WI38 (cell line): ENCODE results near the gene C1orf159.
"Not testable (repeated sequence)": the region's sequence is repeated elsewhere in the genome, so short reads cannot be mapped to it uniquely, and the experiment has no call there.

Experiments
- H3K4me3 ChIP-seq: 2 replicates; pipeline ENCODE4 v1.5.1; 2011; ENCODE audit warnings: low read depth, mild to moderate bottlenecking, control low read depth, low read length
- TF ChIP-seq, protein P1 (sequence below): IDR thresholded peaks from 2 replicates; pipeline ENCODE4 v1.5.1; 2012; ENCODE audit warnings: low read depth, mild to moderate bottlenecking, control low read depth, low read length

C1orf159 gene

DNA sequence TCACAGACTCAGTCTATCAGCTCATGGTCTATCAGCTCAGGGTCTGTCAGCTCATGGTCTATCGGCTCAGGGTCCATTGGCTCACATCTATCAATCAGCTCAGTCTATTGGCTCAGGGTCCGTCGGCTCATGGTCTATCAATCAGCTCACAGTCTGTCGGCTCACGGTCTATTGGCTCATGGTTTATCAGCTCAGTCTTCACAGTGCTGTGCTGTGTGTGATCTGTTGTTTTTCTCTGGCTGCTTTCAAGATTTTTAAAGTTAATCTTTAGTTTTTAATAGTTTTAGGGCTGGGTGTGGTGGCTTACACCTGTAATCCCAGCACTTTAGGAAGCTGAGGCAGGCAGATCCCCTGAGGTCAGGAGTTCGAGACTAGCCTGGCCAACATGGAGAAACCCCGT is 14.4 kb downstream of the C1orf159 start:
- H3K4me3 ChIP-seq: no peak overlapping the region
- TF ChIP-seq, protein P1, sequence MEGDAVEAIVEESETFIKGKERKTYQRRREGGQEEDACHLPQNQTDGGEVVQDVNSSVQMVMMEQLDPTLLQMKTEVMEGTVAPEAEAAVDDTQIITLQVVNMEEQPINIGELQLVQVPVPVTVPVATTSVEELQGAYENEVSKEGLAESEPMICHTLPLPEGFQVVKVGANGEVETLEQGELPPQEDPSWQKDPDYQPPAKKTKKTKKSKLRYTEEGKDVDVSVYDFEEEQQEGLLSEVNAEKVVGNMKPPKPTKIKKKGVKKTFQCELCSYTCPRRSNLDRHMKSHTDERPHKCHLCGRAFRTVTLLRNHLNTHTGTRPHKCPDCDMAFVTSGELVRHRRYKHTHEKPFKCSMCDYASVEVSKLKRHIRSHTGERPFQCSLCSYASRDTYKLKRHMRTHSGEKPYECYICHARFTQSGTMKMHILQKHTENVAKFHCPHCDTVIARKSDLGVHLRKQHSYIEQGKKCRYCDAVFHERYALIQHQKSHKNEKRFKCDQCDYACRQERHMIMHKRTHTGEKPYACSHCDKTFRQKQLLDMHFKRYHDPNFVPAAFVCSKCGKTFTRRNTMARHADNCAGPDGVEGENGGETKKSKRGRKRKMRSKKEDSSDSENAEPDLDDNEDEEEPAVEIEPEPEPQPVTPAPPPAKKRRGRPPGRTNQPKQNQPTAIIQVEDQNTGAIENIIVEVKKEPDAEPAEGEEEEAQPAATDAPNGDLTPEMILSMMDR: no peak

DNA sequence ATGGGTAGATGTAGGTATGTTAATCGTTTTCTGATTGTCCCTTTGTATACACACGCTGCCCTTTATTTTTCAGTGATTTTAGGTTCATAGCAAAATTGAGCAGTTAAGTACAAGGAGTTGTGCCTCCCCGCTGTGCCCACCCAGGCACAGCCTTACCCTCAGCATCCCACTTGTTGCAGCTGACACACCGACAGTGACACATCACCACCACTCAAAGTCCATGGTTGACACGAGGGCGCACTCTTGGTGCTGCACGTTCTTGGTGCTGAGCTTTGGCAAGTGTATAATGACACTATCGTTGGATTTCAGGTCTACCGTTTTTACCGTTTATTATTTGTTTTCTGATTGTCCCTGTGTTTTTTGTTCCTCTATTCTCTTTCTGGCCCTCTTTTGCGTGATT is 15.6 kb downstream of the C1orf159 start:
- no peak overlapping the region for H3K4me3 ChIP-seq
- TF ChIP-seq, protein P1: no peak

DNA sequence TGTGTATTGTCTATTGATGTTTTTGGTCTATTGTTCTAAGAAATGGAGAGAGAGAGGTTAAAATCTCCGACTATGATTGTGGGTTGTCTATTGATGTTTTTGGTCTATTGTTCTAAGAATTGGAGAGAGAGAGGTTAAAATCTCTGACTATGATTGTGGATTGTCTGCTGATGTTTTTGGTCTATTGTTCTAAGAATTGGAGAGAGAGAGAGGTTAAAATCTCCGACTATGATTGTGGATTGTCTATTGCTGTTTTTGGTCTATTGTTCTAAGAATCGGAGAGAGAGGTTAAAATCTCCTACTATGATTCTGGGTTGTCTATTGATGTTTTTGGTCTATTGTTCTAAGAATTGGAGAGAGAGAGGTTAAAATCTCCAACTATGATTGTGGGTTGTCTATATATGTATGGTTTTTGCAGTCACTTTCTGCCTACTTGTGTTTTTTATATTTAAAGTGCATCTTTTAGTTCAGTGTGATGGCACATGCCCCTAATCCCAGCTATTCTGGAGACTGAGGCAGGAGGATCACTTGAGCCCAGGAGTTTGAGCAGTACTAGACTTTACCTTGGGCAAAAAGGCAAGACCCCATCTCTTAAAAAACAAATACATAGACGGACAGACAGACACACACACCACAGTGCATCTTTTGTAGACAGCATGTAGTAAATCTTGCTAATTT is 16.2 kb downstream of the C1orf159 start:
- no peak overlapping the region for H3K4me3 ChIP-seq
- TF ChIP-seq, protein P1: no peak

DNA sequence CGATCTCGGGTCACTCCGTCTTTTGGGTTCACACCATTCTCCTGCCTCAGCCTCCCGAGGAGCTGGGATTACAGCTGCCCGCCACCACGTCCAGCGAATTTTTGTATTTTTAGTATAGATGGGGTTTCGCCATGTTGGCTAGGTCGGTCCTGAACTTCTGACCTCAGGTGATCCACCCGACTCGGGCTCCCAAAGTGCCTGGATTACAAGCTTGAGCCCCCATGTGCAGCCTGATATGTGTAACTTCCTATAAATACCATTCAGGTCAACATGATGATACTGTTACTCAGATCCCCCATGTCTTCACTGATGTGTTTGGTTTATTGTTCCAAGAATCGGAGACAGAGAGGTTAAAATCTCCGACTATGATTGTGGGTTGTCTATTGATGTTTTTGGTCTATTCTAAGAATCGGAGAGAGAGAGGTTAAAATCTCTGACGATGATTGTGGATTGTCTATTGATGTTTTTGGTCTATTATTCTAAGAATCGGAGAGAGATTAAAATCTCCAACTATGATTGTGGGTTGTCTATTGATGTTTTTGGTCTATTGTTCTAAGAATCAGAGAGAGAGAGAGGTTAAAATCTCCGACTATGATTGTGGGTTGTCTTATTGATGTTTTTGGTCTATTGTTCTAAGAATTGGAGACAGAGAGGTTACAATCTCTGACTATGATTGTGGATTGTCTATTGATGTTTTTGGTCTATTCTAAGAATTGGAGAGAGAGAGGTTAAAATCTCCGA is 17.0 kb downstream of the C1orf159 start:
- H3K4me3 ChIP-seq: no peak overlapping the region
- TF ChIP-seq, protein P1: no peak

DNA sequence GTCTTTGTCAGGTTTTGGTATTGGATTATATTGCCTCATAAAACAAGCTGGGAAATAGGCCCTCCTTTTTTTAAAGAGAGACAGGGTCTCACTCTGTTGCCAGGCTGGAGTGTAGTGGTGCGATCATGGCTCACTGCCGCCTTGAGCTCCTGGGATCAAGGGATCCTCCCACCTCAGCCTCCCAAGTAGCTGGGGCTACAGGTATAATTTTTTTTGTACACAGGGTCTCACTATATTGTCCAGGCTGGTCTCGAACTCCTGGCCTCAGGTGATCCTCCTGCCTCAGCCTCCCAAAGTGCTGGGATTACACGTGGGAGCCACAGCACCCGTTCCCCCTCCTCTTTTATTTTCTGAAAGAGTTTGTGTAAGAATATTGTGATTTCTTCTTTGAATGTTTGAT is 19.8 kb downstream of the C1orf159 start:
- not testable (repeated sequence) for H3K4me3 ChIP-seq

DNA sequence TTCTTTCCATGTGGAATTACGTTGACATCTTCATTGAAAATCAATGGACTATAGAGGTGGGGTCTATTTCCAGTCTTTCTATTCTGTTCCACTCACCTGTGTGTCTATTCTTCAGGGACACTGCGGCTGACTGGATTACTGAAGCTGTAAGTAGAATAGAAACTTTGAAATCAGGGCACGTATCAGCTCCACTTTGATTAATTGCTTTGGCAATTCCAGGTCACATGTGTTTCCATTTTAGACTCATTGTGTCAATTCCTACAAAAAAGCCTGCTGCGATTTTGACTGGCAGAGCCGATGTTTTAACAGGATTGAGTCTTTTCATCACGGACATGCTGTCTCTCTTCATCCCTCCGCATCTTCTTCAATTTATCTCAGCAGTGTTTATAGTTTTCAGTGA is 20.9 kb downstream of the C1orf159 start:
- TF ChIP-seq, protein P1: no peak
- no peak overlapping the region for H3K4me3 ChIP-seq

DNA sequence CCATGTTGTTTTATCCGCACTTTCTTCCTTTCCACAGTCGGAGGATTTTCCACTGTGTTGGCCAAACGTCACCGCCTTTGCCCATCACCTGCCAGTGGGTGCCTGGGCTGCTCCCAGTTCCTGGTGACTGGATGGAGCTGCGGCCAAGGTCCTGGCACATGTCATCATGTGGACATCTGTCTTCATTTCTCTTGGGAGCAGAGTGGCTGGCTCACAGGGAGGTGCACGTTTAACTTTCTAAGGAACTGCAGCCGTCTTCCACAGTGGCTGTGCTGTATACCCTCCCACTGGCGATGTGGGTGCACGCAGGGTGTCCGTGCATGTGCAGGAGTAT is 22.3 kb downstream of the C1orf159 start:
- TF ChIP-seq, protein P1: no peak
- H3K4me3 ChIP-seq: no peak overlapping the region
